GM23338 (cell line): ENCODE data around the gene PIK3C2B.

Source experiments
- CREB1 ChIP-seq: fragments of 250-450 bp; sonication (Bioruptor Pico); IDR thresholded peaks from 2 replicates; pipeline ENCODE4 v1.5.0; 2020; ENCODE audit warnings: low read depth, mild to moderate bottlenecking, moderate library complexity
- CTCF ChIP-seq, 2 experiments: fragments of 200-600 bp in 1 of 2; sonication (generic) in 1 of 2; conservative IDR thresholded peaks; 2 replicates each; pipeline versions ENCODE4 v1.5.1 to v1.6.1; 2016 to 2017; ENCODE audit warnings: antibody characterized with exemption in 2 of 2, low read depth in 2 of 2, mild to moderate bottlenecking in 2 of 2, moderate library complexity in 1 of 2
- JUNB ChIP-seq: IDR thresholded peaks from one replicate; pipeline ENCODE4 v1.6.1; 2016; ENCODE audit warnings: antibody characterized with exemption; ENCODE audit not compliant: unreplicated experiment
- POLR2AphosphoS5 ChIP-seq: IDR thresholded peaks from 2 replicates; pipeline ENCODE4 v1.6.1; 2016; ENCODE audit warnings: antibody characterized with exemption, low read depth
- REST ChIP-seq: IDR thresholded peaks from one replicate; pipeline ENCODE4 v1.6.1; 2018; ENCODE audit warnings: antibody characterized with exemption; ENCODE audit not compliant: unreplicated experiment
- STAT1 ChIP-seq: IDR thresholded peaks from one replicate; pipeline ENCODE4 v1.6.1; 2016; ENCODE audit warnings: antibody characterized with exemption; ENCODE audit not compliant: unreplicated experiment

GRCh38 chr1:204511366-204511765 lies 16.8 kb upstream of the PIK3C2B start:
- TF ChIP-seq CTCF (conservative IDR thresholded peaks at IDR 0.05; ENCODE audit: low read depth in 2 of 2), result no peak
- no peak for TF ChIP-seq JUNB
- TF ChIP-seq POLR2AphosphoS5, result no peak
- no peak for TF ChIP-seq CREB1 (CRISPR knock-in tag)
- TF ChIP-seq STAT1, result no peak
- no peak for TF ChIP-seq REST
